Right cardiac atrium (tissue), 5 donors: ENCODE results near the gene CMAS. TPM values are rescaled to one million over a fixed set of nuclear protein-coding genes. Genes with fewer than 3 reads are reported as not detected.
"Not testable (repeated sequence)": the region's sequence is repeated elsewhere in the genome, so short reads cannot be mapped to it uniquely, and the experiment has no call there.

Experiments used
- ATAC-seq, 2 donors: fragments of 200-7000 bp; cut with Tn5 transposase; one replicate each; pipeline versions ENCODE4 v1.8.0 to v1.9.1; 2020; ENCODE audit warnings: moderate library complexity in 2 of 2, mild to moderate bottlenecking in 1 of 2
- DNase-seq, 3 donors: peaks; one replicate each; pipeline ENCODE4 v3.0.0-alpha.2; 2020
- H3K27ac ChIP-seq: one replicate; pipeline ENCODE4 v1.5.1; 2013; ENCODE audit warnings: mild to moderate bottlenecking, low read length, control low read depth, moderate library complexity
- H3K27me3 ChIP-seq: one replicate; pipeline ENCODE4 v1.6.1; 2013; ENCODE audit not compliant: control insufficient read depth, insufficient read depth
- H3K4me1 ChIP-seq: one replicate; pipeline ENCODE4 v1.6.1; 2013; ENCODE audit warnings: low read length; ENCODE audit not compliant: control insufficient read depth, insufficient read depth
- H3K4me3 ChIP-seq: one replicate; pipeline ENCODE4 v1.5.1; 2013; ENCODE audit warnings: low read length, control low read depth
- H3K9me3 ChIP-seq: one replicate; pipeline ENCODE4 v1.6.1; 2013; ENCODE audit warnings: low read length; ENCODE audit not compliant: control insufficient read depth
- WGBS: extraction: QIAGEN DNeasy Blood & Tissue Kit; methylation state at CpG from one replicate; pipeline ENCODE4 v1.1.7; 2013; 5-methylcytosine and 5-hydroxymethylcytosine counted together
- intact Hi-C, 4 donors: fragments of 100-400 bp; cut with DNase I; formaldehyde crosslinking; loops; one replicate each; pipeline versions ENCODE4 v1.11.0 to v1.14.0; 2022 to 2023
- polyA plus RNA-seq: library from polyadenylated mRNA; stranded (reverse); fragments of 200-250 nt; gene quantifications from one replicate; pipeline ENCODE4 v1.2.3, GENCODE V29; 2013
- total RNA-seq, 4 donors: library from RNA; stranded (reverse); fragmentation: NEBNext Ultra II Directional; extraction: Animal tissue kit (Norgen Biotek cat#: 25700); gene quantifications; one replicate each; pipeline ENCODE4 v1.2.1, GENCODE V29; 2021
- donor health status: healthy with polysubstance abuse.
- donor health status: DM: no; HTN: yes; CAD: no.
- donor health status: DM: no; HTN: no; CAD: no.
- donor health status: DM: no; HTN: yes; CAD: no; lungs with severe emphysema.
- donor health status: DM: yes; HTN: yes; CAD: no.

Gene CMAS
- total and polyA plus RNA-seq, 5 donors, result 43.2 to 60.0 (median 47.7) TPM

DNA sequence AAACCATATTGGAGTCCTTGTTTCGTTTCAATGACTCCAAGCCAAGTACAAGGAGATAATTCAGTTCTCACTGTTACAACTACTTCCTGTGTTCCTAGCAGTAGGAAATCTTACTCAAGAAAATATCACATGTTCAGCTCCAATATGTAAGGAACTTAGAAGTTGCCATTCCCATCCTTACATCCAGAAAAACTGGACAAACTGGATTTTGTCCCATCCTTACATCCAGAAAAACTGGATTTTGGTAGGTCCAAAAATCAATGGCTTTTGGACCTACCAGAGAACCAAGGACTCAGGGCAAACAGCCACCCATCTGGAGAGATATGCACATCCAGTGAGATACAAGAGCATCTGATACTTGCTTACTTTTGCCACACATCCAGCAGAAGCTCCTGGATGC is 23.8 kb downstream of the CMAS start:
- ATAC-seq, result no peak
- no peak overlapping the region for H3K4me3 ChIP-seq
- no peaks in the 10 kb centered on the region for H3K4me1 ChIP-seq
- no peaks in the 10 kb centered on the region for H3K27me3 ChIP-seq
- WGBS, result 37% methylated on average over 1 of the region's 1 CpG
- intact Hi-C loops, result no loop called here
- no peaks in the 10 kb centered on the region for H3K9me3 ChIP-seq
- no peak overlapping the region for H3K27ac ChIP-seq
- no peak for DNase-seq

- H3K27ac ChIP-seq, result no peak overlapping the region
- peak in 1 of 2 donors; percentile 62 for ATAC-seq
- DNase-seq, result no peak
- intact Hi-C loops, result loop anchor here in 3 of 4 donors (5.0 kb wide), 3 partner anchors 360 to 380 kb away; no protein-coding TSS in a partner anchor
- no peaks in the 10 kb centered on the region for H3K27me3 ChIP-seq
- WGBS, result 67% methylated on average over 10 of the region's 10 CpGs
- no peaks in the 10 kb centered on the region for H3K9me3 ChIP-seq
- H3K4me1 ChIP-seq, result no peaks in the 10 kb centered on the region
- no peak overlapping the region for H3K4me3 ChIP-seq
These were observed 36.2 kb downstream of the CMAS start for GRCh38 chr12:22082190-22082701.

- H3K4me1 ChIP-seq, result no peaks in the 10 kb centered on the region
- no peak for DNase-seq
- no peak overlapping the region for H3K4me3 ChIP-seq
- ATAC-seq, result peak in 1 of 2 donors; percentile 40
- no peaks in the 10 kb centered on the region for H3K27me3 ChIP-seq
- no peaks in the 10 kb centered on the region for H3K9me3 ChIP-seq
- no peak overlapping the region for H3K27ac ChIP-seq
- intact Hi-C loops, result loop anchor here in 3 of 4 donors (5.0 kb wide), 3 partner anchors 359 to 379 kb away; no protein-coding TSS in a partner anchor
These were observed 37.1 kb downstream of the CMAS start for GRCh38 chr12:22083167-22083566.

- DNase-seq (no peak), ATAC-seq (no peak)
- 50% methylated on average over 1 of the region's 1 CpG for WGBS
- Histone ChIP-seq H3K9me3 (no peaks in the 10 kb centered on the region), H3K4me1 (no peaks in the 10 kb centered on the region), H3K27ac (no peak overlapping the region), H3K27me3 (no peaks in the 10 kb centered on the region), H3K4me3 (no peak overlapping the region)
- intact Hi-C loops, result loop anchor here (5.0 kb wide), 4 partner anchors 352 to 377 kb away; no protein-coding TSS in a partner anchor
These were observed 38.8 kb downstream of the CMAS start for GRCh38 chr12:22084852-22085251.

DNA sequence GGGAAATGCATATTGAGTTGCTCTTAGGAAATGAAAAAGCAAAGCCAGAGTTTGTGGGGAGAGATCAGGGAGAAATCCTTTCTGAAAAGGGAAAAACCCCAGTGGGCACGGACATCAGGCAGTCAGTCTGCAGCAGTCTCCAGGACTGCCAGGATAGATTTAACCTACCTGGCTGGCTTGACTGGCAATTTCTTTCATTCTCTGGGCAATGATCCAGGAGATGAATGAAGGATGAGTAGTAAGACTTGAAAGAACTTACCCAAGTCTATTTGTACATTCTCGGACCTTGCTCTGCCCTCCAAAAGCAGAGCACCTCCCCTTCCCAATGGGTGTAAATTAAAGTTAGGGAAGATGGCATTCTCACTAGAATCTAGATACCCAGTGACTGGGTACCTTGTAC is 42.9 kb downstream of the CMAS start:
- H3K4me3 ChIP-seq, result no peak overlapping the region
- DNase-seq, result no peak
- intact Hi-C loops, result loop anchor here in 3 of 4 donors (5.0 kb wide), 3 partner anchors 348 to 368 kb away; no protein-coding TSS in a partner anchor
- no peaks in the 10 kb centered on the region for H3K4me1 ChIP-seq
- no peak overlapping the region for H3K27ac ChIP-seq
- H3K9me3 ChIP-seq, result no peaks in the 10 kb centered on the region
- no peak for ATAC-seq
- WGBS, result 90% methylated on average over 2 of the region's 2 CpGs
- H3K27me3 ChIP-seq, result no peaks in the 10 kb centered on the region

- ATAC-seq, result no peak
- no peaks in the 10 kb centered on the region for H3K9me3 ChIP-seq
- intact Hi-C loops, result loop anchor here in 3 of 4 donors (5.0 kb wide), 3 partner anchors 348 to 368 kb away; no protein-coding TSS in a partner anchor
- no peaks in the 10 kb centered on the region for H3K27me3 ChIP-seq
- no peak for DNase-seq
- no peak overlapping the region for H3K4me3 ChIP-seq
- no peak overlapping the region for H3K27ac ChIP-seq
- 78% methylated on average over 2 of the region's 2 CpGs for WGBS
- no peaks in the 10 kb centered on the region for H3K4me1 ChIP-seq
These were observed 43.5 kb downstream of the CMAS start for GRCh38 chr12:22089486-22089885.

GRCh38 chr12:22099062-22099461 is 53.0 kb downstream of the CMAS start:
- WGBS, result 90% methylated on average over 2 of the region's 2 CpGs
- intact Hi-C loops, H3K4me1 ChIP-seq, H3K4me3 ChIP-seq, DNase-seq, ATAC-seq, H3K27me3 ChIP-seq, H3K27ac ChIP-seq, H3K9me3 ChIP-seq: not testable (repeated sequence)

- H3K9me3 ChIP-seq, result no peaks in the 10 kb centered on the region
- DNase-seq (peak in 1 of 3 donors; percentile 23), ATAC-seq (peak; percentile 46 to 66)
- H3K27me3 ChIP-seq, result no peaks in the 10 kb centered on the region
- 72% methylated on average over 6 of the region's 6 CpGs for WGBS
- no peaks in the 10 kb centered on the region for H3K4me1 ChIP-seq
- no peak overlapping the region for H3K27ac ChIP-seq
- no peak overlapping the region for H3K4me3 ChIP-seq
- intact Hi-C loops, result loop anchor here (5.0 to 10.0 kb wide), 4 partner anchors 54 to 341 kb away; partner anchors contain the start of gene ST8SIA1 (in 1 of the 4)
These were observed 55.1 kb downstream of the CMAS start for GRCh38 chr12:22100958-22101748.

DNA sequence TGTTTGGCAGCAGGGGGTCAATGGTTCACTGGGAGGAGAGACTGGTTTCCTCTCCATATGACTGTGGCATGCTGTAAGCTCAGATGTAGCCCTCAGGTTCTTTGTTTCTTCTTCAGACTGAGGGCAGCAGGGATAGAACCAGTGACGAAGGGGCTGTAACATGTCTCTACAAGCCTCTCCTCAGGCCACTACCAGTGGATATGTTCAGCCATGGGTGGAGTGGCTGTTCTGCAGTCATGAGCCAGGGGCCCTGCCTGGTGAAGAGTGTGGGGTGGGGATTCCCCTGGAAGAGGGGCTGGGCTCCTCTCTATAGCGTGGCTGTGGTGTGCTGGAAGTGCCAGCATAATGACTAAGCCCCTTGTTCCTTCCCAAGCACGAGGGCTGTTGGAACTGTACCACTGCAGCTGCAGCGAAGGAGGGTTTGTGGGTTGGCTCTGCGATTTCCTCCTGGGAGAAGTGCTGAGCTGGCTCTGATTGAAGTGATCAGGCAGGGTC is 55.8 kb downstream of the CMAS start:
- peak; percentile 32 to 64 (median 55) for DNase-seq

DNA sequence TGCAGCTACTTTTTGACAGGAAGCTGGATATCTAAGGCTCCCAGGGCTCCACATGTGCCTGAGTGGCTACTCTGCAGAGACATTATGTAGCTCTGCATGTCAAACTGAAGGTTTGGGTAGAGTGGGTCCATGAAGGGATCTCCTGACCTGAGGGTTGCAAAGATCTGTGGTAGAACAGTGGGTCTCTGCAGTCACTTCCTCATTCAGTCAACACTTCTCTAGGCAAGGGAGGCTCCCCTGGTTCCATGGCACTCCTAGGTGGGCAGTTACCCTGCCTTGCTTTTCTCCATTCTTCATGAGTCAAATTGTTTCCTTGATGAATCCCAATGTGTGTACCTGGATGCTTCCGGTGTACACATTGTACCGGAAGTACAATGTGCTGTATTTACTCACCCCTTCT is 57.4 kb downstream of the CMAS start:
- Histone ChIP-seq H3K27me3 (no peaks in the 10 kb centered on the region), H3K4me3 (no peak overlapping the region), H3K27ac (no peak overlapping the region), H3K4me1 (no peaks in the 10 kb centered on the region), H3K9me3 (no peaks in the 10 kb centered on the region)
- intact Hi-C loops, result loop anchor here (5.0 to 10.0 kb wide), 4 partner anchors 51 to 339 kb away; partner anchors contain the start of gene ST8SIA1 (in 1 of the 4)
- ATAC-seq (no peak), DNase-seq (no peak)
- WGBS, result 82% methylated on average over 2 of the region's 2 CpGs

More for the DNA sequence above, 55.8 kb downstream of the CMAS start:
- 41% methylated on average over 5 of the region's 5 CpGs for WGBS
- peak; percentile 55 to 73 for ATAC-seq
- Histone ChIP-seq H3K27me3 (no peaks in the 10 kb centered on the region), H3K9me3 (no peaks in the 10 kb centered on the region), H3K4me1 (no peaks in the 10 kb centered on the region), H3K27ac (no peak overlapping the region), H3K4me3 (no peak overlapping the region)
- intact Hi-C loops, result loop anchor here (5.0 to 10.0 kb wide), 4 partner anchors 53 to 341 kb away; partner anchors contain the start of gene ST8SIA1 (in 1 of the 4)

DNA sequence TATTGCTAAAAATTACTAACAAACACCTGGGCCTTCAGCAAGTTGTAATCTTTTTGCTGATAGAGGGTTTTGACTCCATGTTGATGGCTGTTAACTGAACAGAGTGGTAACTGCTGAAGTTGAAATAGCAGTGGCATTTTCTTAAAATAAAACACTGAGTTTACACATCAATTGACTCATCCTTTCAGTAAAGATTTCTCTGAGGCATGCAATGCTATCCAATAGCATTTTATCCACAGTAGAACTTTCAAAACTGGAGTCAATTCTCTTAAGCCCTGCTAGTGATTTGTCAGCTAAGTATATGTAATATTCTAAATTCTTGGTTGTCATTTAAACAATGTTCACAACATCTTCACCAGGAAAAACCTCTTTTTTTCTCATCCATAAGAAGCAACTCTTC is 59.5 kb downstream of the CMAS start:
- intact Hi-C loops, result loop anchor here in 2 of 4 donors (10.0 kb wide), 2 partner anchors 49 to 229 kb away; partner anchors contain the start of gene ST8SIA1 (in 1 of the 2)
- H3K27me3 ChIP-seq, result no peaks in the 10 kb centered on the region
- no peaks in the 10 kb centered on the region for H3K9me3 ChIP-seq
- H3K4me1 ChIP-seq, result no peaks in the 10 kb centered on the region
- H3K4me3 ChIP-seq, result no peak overlapping the region
- H3K27ac ChIP-seq, result no peak overlapping the region
- no peak for ATAC-seq
- no peak for DNase-seq
